ENCODE results near the gene GDNF.

GRCh38 chr5:37873988-37874387 lies 34.1 kb upstream of the GDNF start:
- TF ChIP-seq CTCF (IDR thresholded peaks at IDR 0.05): no peak
- TF ChIP-seq EZH2 (IDR thresholded peaks at IDR 0.05; ENCODE audit: borderline replicate concordance, insufficient read depth, low read depth, low read length, poor library complexity, severe bottlenecking): no peak
